ENCODE data around the gene BTN1A1. TPM values are rescaled to one million over a fixed set of nuclear protein-coding genes. Genes with fewer than 3 reads are reported as not detected.
"Not testable (repeated sequence)": the region's sequence is repeated elsewhere in the genome, so short reads cannot be mapped to it uniquely, and the experiment has no call there.

Gene BTN1A1
- total RNA-seq, 2 donors from 2014 or later, result not detected

- ATAC-seq (ENCODE audit: insufficient number of reproducible peaks, low FRiP score, low read depth), result no peak
- Histone ChIP-seq H3K9me3 (no peaks in the 10 kb centered on the region), H3K36me3 (no peaks in the 10 kb centered on the region), H3K27ac (no peak overlapping the region), H3K4me3 (no peak overlapping the region), H3K27me3 (replicated peaks; ENCODE audit: insufficient read depth) (no peaks in the 10 kb centered on the region), H3K4me1 (ENCODE audit: control insufficient read depth in 1 of 2, low read depth in 2 of 2) (peaks cover 0 to 8% of the 10 kb centered on the region in 2 donors)
- no peak for DNase-seq (ENCODE audit: low spot score)
- TF ChIP-seq, protein P1, sequence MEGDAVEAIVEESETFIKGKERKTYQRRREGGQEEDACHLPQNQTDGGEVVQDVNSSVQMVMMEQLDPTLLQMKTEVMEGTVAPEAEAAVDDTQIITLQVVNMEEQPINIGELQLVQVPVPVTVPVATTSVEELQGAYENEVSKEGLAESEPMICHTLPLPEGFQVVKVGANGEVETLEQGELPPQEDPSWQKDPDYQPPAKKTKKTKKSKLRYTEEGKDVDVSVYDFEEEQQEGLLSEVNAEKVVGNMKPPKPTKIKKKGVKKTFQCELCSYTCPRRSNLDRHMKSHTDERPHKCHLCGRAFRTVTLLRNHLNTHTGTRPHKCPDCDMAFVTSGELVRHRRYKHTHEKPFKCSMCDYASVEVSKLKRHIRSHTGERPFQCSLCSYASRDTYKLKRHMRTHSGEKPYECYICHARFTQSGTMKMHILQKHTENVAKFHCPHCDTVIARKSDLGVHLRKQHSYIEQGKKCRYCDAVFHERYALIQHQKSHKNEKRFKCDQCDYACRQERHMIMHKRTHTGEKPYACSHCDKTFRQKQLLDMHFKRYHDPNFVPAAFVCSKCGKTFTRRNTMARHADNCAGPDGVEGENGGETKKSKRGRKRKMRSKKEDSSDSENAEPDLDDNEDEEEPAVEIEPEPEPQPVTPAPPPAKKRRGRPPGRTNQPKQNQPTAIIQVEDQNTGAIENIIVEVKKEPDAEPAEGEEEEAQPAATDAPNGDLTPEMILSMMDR (IDR thresholded peaks at IDR 0.05), result no peak
These were observed 2.5 kb downstream of the BTN1A1 start for GRCh38 chr6:26502626-26503025.

- H3K27me3 ChIP-seq (replicated peaks; ENCODE audit: insufficient read depth), result no peaks in the 10 kb centered on the region
- H3K36me3 ChIP-seq, result no peaks in the 10 kb centered on the region
- no peak overlapping the region for H3K4me3 ChIP-seq
- no peak for ATAC-seq (ENCODE audit: insufficient number of reproducible peaks, low FRiP score, low read depth)
- DNase-seq (ENCODE audit: low spot score), result no peak
- TF ChIP-seq, protein P1 (IDR thresholded peaks at IDR 0.05), result no peak
- no peaks in the 10 kb centered on the region for H3K4me1 ChIP-seq (ENCODE audit: control insufficient read depth in 1 of 2, low read depth in 2 of 2)
- H3K27ac ChIP-seq, result no peak overlapping the region
- no peaks in the 10 kb centered on the region for H3K9me3 ChIP-seq
These were observed 7.6 kb downstream of the BTN1A1 start for GRCh38 chr6:26507658-26508057.

GRCh38 chr6:26511033-26511432 lies 10.9 kb downstream of the BTN1A1 start:
- not testable (repeated sequence) for DNase-seq (ENCODE audit: low spot score); H3K36me3 ChIP-seq; H3K27ac ChIP-seq; H3K4me1 ChIP-seq (ENCODE audit: control insufficient read depth in 1 of 2, low read depth in 2 of 2); H3K27me3 ChIP-seq (replicated peaks; ENCODE audit: insufficient read depth); ATAC-seq (ENCODE audit: insufficient number of reproducible peaks, low FRiP score, low read depth); H3K4me3 ChIP-seq; H3K9me3 ChIP-seq

DNA sequence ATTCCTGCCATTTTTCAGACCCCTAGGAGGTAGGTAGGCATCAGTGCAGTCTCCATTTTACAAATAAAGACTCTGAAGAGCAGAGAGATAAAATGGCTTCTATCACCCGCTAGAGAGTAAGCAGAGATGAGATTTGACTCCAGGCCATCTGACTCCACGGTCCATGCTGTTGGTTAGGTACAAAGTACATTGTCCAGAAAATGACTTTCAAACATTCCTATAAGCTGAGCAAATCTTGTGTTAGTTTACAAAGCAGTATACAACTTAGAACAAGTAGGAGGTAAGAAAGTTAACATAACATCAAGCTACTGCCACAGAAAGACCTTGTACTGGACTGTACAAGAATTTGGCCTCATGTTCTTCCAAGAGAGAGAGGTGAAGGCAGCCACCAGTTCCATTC lies 14.9 kb downstream of the BTN1A1 start:
- ATAC-seq (ENCODE audit: insufficient number of reproducible peaks, low FRiP score, low read depth) (no peak), DNase-seq (ENCODE audit: low spot score) (no peak)
- no peaks in the 10 kb centered on the region for H3K27me3 ChIP-seq (replicated peaks; ENCODE audit: insufficient read depth)
- TF ChIP-seq, protein P1 (IDR thresholded peaks at IDR 0.05), result no peak
- no peaks in the 10 kb centered on the region for H3K36me3 ChIP-seq
- H3K9me3 ChIP-seq, result no peaks in the 10 kb centered on the region
- H3K4me3 ChIP-seq, result no peak overlapping the region
- H3K27ac ChIP-seq, result no peak overlapping the region
- peaks cover 0 to under 1% of the 10 kb centered on the region in 2 donors for H3K4me1 ChIP-seq (ENCODE audit: control insufficient read depth in 1 of 2, low read depth in 2 of 2)

DNA sequence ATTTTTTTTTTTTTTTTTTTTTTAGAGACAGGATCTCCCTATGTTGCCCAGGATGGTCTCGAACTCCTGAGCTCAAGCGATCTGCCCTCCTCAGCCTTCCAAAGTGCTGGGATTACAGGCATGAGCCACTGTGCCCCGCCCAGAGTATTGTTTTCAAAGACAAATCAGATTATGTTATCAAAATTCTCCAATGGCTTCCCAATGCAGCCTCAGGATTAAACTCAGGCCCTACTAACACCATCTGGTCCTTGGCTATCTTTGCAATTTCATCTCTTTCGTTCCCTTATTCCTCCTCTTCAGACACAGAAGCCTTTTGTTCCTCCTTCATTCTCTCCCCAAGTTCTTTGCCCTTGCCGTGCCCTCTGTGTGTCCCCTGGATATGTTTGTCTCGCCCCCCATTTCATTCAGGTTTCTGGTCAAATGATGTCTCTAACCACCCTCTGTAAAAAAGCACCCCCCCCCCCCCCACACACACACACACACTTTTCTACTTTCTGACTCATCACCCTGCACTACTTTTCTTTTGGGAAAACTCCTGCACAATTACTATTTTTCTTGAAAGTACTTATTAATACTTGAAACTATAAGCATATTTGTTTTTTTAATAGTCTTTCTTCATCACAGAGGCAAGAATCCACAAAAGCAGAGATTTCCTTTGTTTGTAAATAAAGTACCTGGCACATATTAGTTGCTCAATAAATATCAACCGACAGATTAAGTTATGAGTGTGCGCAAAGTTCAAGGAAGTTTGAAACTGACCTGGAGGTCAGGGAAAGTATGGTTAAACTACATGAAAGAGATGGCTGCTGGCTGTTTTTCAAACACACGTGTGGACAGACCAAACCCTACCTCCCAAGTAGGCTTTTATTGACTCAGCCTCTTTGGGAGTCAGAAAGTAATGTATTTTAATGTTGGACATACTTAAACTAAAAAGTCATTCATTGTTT lies 16.7 kb downstream of the BTN1A1 start:
- H3K27ac ChIP-seq, result no peak overlapping the region
- no peak for ATAC-seq (ENCODE audit: insufficient number of reproducible peaks, low FRiP score, low read depth)

More for the DNA sequence above, 16.7 kb downstream of the BTN1A1 start:
- TF ChIP-seq, protein P1 (IDR thresholded peaks at IDR 0.05), result no peak
- H3K9me3 ChIP-seq, result no peaks in the 10 kb centered on the region
- peaks cover 0 to 6% of the 10 kb centered on the region in 2 donors for H3K4me1 ChIP-seq (ENCODE audit: control insufficient read depth in 1 of 2, low read depth in 2 of 2)
- no peak overlapping the region for H3K4me3 ChIP-seq
- H3K27me3 ChIP-seq (replicated peaks; ENCODE audit: insufficient read depth), result no peaks in the 10 kb centered on the region
- no peaks in the 10 kb centered on the region for H3K36me3 ChIP-seq
- DNase-seq (ENCODE audit: low spot score), result no peak
